ENCODE results near the gene LRP3.

LRP3 gene

GRCh38 chr19:33224694-33225457 lies 30.7 kb downstream of the LRP3 start:
- no peak for TF ChIP-seq YY1 (IDR thresholded peaks at IDR 0.05; ENCODE audit: low read depth)
- no peak for TF ChIP-seq ZBTB7A (IDR thresholded peaks at IDR 0.05; ENCODE audit: low read depth)
- TF ChIP-seq TAF1 (IDR thresholded peaks at IDR 0.05; ENCODE audit: low read depth) = no peak
- no peak for TF ChIP-seq NFIC (IDR thresholded peaks at IDR 0.05)
- TF ChIP-seq EP300 (IDR thresholded peaks at IDR 0.05; ENCODE audit: borderline replicate concordance) = no peak
- TF ChIP-seq FOXM1 (IDR thresholded peaks at IDR 0.05; ENCODE audit: borderline replicate concordance, low read depth) = no peak
- no peak for TF ChIP-seq EGR1 (IDR thresholded peaks at IDR 0.05)
- no peak for TF ChIP-seq CREB1 (IDR thresholded peaks at IDR 0.05; ENCODE audit: low read depth)
- no peak for TF ChIP-seq REST (IDR thresholded peaks at IDR 0.05; ENCODE audit: low read depth)
- TF ChIP-seq RAD21 (IDR thresholded peaks at IDR 0.05; ENCODE audit: low read depth) = no peak
- TF ChIP-seq TEAD4 (IDR thresholded peaks at IDR 0.05) = no peak
- TF ChIP-seq CEBPB (IDR thresholded peaks at IDR 0.05) = no peak
- TF ChIP-seq MAX (IDR thresholded peaks at IDR 0.05) = no peak
- no peak for TF ChIP-seq USF1 (IDR thresholded peaks at IDR 0.05)
- no peak for TF ChIP-seq TCF12 (IDR thresholded peaks at IDR 0.05; ENCODE audit: low read depth)

- TF ChIP-seq ZBTB7A (IDR thresholded peaks at IDR 0.05; ENCODE audit: low read depth) = no peak
- no peak for TF ChIP-seq TEAD4 (IDR thresholded peaks at IDR 0.05)
- no peak for TF ChIP-seq RAD21 (IDR thresholded peaks at IDR 0.05; ENCODE audit: low read depth)
- TF ChIP-seq EP300 (IDR thresholded peaks at IDR 0.05; ENCODE audit: borderline replicate concordance) = no peak
- TF ChIP-seq FOXM1 (IDR thresholded peaks at IDR 0.05; ENCODE audit: borderline replicate concordance, low read depth) = no peak
- no peak for TF ChIP-seq NFIC (IDR thresholded peaks at IDR 0.05)
- TF ChIP-seq CREB1 (IDR thresholded peaks at IDR 0.05; ENCODE audit: low read depth) = no peak
- no peak for TF ChIP-seq TAF1 (IDR thresholded peaks at IDR 0.05; ENCODE audit: low read depth)
Observed at GRCh38 chr19:33225458-33225926, 31.4 kb downstream of the LRP3 start, which contains the start of gene SLC7A10. Gene SLC7A10, minus strand, starts transcription at chr19:33225850. Its CDS starts 147 bp downstream, at chr19:33225703.

- TF ChIP-seq ZBTB7A (IDR thresholded peaks at IDR 0.05; ENCODE audit: low read depth) (no peak), YY1 (IDR thresholded peaks at IDR 0.05; ENCODE audit: low read depth) (no peak), RAD21 (IDR thresholded peaks at IDR 0.05; ENCODE audit: low read depth) (no peak; the same call in 1 of the 2 replicates), NFIC (IDR thresholded peaks at IDR 0.05) (no peak), REST (IDR thresholded peaks at IDR 0.05; ENCODE audit: low read depth) (no peak), EP300 (IDR thresholded peaks at IDR 0.05; ENCODE audit: borderline replicate concordance) (no peak), MAX (IDR thresholded peaks at IDR 0.05) (no peak)
Observed at GRCh38 chr19:33226550-33227241, 32.6 kb downstream of the LRP3 start.

GRCh38 chr19:33227242-33227650 lies 33.1 kb downstream of the LRP3 start:
- no peak for TF ChIP-seq TCF12 (IDR thresholded peaks at IDR 0.05; ENCODE audit: low read depth)
- no peak for TF ChIP-seq RAD21 (IDR thresholded peaks at IDR 0.05; ENCODE audit: low read depth)
- TF ChIP-seq NFIC (IDR thresholded peaks at IDR 0.05) = no peak
- TF ChIP-seq EGR1 (IDR thresholded peaks at IDR 0.05) = no peak
- no peak for TF ChIP-seq MAX (IDR thresholded peaks at IDR 0.05)
- TF ChIP-seq USF1 (IDR thresholded peaks at IDR 0.05) = no peak
- no peak for TF ChIP-seq ZBTB7A (IDR thresholded peaks at IDR 0.05; ENCODE audit: low read depth)
- TF ChIP-seq REST (IDR thresholded peaks at IDR 0.05; ENCODE audit: low read depth) = no peak
- no peak for TF ChIP-seq CEBPB (IDR thresholded peaks at IDR 0.05)
- TF ChIP-seq TAF1 (IDR thresholded peaks at IDR 0.05; ENCODE audit: low read depth) = no peak
- no peak for TF ChIP-seq FOXM1 (IDR thresholded peaks at IDR 0.05; ENCODE audit: borderline replicate concordance, low read depth)
- TF ChIP-seq YY1 (IDR thresholded peaks at IDR 0.05; ENCODE audit: low read depth) = no peak
- no peak for TF ChIP-seq EP300 (IDR thresholded peaks at IDR 0.05; ENCODE audit: borderline replicate concordance)
- TF ChIP-seq TEAD4 (IDR thresholded peaks at IDR 0.05) = no peak
- no peak for TF ChIP-seq CREB1 (IDR thresholded peaks at IDR 0.05; ENCODE audit: low read depth)

Data from Ishikawa (cell line).